HG02981 (cell line): ENCODE measurements around the gene CTNNBL1.
"Not testable (repeated sequence)": the region's sequence is repeated elsewhere in the genome, so short reads cannot be mapped to it uniquely, and the experiment has no call there.

Experiments used
- ATAC-seq: cut with Tn5 transposase; IDR thresholded peaks from one replicate; pipeline ENCODE4 v1.9.1; 2021; ENCODE audit warnings: mild to moderate bottlenecking, moderate library complexity; ENCODE audit not compliant: unreplicated experiment

Gene CTNNBL1

DNA sequence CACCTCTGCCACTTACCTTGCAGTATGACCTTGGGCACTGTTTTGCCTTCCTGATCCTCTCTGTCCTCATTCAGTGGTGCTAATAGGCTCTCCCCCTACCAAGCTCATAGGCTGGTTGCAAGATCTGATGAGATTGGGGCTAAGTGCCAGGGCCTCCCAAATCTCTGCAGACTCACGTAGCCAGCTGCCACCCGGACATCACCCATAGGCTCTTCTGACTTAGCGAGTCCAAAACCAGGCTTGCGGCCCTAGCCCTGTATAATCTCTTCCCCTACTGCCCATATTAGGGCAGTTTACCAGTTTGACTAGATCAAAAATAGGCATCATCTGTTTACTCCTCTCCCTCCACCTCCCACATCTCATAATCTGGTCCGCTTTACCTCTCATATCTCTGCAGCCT lies 154.9 kb downstream of the CTNNBL1 start:
- no peak for ATAC-seq

DNA sequence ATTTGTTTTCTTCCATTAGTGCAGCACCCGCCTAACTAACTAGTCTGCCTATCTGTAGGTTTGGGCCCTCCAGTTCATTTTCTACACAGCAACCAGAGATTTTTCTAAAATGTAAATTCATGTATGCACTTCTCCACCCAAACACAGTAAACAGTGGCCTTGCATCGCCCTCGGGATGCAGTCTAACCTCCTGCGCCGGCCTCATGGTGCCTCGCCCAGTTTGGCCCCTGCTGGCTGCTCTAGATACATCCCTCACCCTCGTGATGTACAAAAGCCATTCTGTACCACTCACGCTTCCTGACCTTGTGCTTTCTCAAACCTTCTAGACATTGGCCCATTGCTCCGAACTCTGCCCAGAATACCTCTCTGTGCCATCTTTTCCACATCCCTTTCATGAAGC lies 155.3 kb downstream of the CTNNBL1 start:
- ATAC-seq, result no peak

DNA sequence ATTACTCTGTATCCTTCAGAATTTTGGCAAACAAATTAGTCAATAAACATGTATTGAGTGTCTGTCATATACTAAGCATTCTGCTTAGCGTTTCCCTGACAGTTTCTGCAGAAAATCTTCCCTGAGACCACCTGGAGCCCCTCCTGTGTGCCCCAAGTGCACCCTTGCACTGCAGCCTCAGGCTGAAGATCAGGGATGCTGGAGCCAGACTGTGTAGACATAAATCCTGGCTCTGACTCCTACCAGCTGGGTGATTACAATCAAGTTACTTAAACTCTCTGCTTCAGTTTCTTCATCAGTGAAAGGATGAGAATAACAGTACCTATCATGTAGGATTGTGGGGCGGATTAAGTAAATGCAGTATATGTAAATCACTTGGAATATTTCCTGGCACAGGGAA lies 155.7 kb downstream of the CTNNBL1 start:
- ATAC-seq, result no peak

DNA sequence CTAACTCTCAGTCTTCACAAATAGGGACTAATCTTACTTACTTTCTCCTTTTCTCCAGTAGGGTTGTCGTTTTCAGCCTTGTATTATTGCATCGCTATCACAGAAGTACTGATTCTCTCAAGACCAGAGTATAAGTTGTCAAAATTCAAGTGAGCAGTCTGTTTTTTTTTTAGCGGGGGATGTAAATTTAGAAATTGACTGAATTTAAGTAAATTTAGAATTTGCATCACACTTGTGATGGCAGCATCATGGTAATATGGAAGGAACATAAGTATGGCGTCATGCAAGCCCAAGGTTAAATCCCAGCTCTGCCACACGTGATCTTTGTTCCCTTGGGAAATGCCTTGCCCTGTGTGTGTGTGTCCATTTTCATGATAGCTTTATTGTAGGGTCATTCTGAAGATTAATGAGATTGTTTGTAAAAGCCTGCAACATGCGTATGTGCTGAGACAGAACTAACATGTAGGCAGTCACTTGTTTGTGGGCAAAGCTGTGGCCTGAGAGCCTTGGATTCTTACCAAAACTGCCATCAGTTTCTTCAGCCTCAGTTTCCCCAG lies 156.3 kb downstream of the CTNNBL1 start:
- no peak for ATAC-seq

DNA sequence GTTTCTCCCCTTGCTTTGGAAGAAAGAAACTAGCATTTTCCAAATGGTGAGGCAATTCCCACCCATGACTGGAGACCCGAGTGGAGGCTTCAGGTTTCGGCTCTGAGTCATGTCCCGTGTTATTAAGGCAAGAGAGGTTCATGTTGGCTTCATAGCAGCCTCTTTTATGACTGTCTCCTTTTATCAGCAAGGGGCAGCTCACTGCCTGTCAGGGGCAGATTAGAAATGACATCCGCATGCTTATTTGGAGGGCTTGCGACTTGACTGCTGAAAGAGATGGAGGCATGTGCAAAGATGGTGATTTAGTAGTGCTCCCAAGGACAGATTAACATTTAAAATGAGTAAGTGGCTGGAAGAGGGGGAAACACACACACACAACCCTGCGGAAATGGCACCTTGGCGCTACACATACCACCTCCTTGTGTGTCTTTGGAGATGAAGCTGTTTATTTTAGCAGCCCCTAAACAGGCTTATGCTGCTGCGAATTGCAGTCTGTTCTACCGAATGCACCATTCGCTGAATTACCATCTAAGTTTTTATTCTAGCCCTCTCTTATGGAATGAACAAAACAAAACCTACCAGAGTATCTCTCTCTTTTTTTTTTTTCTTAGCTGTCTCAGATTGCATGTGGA lies 157.0 kb downstream of the CTNNBL1 start:
- ATAC-seq, result no peak

DNA sequence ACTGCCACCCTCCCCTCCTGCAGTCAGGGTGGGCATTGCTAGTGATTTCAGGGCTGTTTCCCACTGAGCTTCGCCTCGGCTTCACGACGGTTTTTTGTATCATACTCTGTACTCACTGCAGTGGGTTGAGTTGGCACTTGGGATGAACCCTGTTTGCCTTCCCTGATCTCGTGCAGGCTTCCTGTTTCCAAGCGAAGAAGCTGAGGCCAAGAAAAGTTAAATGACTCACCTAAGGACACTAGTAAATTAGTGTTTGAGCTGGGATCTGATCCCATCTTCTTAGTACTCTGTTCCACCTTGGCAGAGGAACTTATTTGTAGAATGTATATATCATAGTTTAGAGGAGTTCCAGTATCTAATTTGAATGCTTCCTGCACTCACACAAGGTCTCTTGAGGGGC lies 158.8 kb downstream of the CTNNBL1 start:
- no peak for ATAC-seq

DNA sequence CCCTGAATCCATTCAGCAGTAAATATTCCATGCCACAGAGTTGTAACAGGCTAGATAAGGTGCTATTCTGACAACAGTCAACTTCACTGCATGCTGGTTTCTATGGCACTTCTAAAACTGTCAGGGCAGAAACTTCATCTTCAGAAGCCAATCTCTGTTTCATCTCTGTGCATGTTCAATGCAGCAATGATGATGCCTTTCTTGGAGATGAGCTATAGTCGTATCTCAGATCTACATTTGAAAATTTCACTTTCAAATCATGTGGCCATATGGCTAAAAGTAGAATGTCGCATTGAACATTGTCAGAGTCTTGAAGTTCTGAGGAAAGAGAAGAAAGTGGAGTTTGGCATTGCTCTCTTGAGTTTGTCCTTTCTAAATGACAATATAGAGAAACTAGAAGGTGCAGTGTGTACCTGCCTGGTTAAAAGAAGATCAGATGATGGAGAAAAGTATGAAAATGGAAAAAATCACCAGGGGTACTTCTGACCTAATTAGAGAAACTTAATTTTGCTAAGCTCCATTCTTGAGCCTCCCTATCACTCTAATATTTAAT lies 160.1 kb downstream of the CTNNBL1 start:
- ATAC-seq, result no peak

DNA sequence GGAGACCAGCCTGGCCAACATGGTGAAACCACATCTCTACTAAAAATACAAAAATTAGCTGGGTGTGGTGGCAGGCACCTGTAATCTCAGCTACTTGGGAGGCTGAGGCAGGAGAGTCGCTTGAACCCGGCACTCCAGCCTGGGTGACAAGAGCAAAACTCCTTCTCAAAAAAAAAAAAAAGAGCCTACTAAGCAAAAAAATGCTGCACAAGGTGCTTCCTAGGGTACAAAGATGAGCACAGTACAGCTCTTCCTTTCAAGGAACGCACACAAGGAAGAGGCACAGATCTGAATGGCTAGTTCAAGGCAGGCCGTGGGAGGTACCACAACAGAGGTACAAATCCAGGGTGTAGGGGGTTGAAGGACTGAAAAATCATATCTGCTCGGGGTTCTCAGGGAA lies 162.2 kb downstream of the CTNNBL1 start:
- ATAC-seq, result not testable (repeated sequence)

DNA sequence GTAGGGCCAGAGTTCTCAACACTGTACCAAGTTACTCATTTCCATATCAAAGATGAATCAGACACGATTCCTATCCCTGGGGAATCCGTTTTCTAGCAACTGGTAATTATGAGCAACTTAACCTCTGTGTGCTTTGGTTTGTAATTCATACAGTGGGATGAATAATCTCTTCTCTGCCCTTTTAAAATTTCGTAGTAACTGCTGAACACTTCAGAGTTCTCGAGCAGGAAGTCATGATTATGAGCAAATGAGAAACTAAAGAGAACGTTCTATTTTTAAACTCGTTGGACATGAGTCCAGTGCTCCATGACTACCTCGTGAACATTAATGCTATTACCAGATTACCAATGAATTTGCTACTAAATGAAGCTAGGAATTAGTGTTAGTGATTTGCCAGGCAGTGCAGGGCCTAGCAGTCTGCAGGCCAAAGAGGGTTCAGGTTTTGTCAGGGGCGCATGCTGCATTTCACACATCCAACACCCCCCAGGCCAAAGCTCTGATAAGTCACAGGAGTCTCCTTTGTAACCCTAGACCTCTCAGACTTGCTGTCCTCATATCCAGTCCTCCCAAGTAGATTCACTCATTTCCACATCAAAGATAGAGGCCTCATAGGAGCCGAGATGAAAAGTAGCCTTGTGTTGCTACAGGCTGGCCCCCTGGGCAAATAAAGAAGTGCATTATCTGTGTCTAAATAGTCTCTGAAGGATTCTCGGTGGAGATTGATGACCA lies 163.3 kb downstream of the CTNNBL1 start:
- no peak for ATAC-seq

DNA sequence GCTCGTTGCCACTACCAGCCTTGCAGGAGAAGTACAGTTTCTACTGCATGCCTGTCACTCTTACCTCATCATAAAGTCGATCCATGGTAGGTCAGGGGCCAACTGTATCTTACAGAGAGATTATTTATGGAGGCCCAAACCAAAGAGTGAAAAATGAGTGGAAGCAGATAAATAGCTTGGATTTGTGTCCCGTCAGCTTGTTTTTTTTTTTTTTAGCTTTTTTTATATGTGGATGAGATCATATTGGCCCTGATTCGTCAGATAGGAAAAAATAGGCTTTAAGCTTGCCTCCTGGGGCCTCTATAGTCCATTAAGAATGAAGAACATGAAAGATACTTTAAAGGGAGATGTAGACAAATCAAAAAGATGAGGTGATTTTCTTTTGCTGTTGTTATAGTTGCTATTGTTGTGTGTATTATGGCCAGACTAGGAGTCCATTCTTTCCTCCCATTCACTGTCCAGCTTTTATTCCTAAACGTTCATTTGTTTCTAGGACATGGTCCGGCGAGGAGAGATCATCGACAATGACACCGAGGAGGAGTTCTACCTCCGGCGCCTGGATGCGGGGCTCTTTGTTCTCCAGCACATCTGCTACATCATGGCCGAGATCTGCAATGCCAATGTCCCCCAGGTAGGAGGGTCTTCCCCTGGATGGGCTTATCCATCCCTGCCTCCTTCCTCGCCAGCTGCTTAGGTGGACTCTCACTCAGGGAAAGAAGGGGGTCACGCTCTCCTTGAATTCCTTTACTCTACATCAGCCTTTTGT lies 165.8 kb downstream of the CTNNBL1 start:
- ATAC-seq, result no peak

DNA sequence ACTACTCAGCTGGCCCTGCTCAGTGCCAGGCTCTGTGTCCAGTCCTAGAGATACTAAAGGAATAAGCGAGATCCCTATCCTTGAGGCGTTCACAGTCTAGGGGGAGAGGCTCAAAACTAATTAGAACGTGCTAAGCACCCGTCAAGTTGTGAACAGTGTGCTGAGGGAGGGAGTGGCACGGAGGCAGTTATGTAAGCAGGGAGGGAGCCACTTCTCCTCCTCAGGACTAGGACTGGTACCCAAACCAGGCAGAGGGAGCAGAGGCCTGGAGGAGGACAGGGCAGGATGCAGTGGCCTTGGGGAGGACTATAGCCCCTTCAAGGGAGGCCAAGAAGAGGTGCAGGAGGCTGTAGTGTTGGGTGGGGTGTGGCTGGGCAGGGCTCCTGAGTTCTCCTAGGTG lies 169.5 kb downstream of the CTNNBL1 start:
- no peak for ATAC-seq

DNA sequence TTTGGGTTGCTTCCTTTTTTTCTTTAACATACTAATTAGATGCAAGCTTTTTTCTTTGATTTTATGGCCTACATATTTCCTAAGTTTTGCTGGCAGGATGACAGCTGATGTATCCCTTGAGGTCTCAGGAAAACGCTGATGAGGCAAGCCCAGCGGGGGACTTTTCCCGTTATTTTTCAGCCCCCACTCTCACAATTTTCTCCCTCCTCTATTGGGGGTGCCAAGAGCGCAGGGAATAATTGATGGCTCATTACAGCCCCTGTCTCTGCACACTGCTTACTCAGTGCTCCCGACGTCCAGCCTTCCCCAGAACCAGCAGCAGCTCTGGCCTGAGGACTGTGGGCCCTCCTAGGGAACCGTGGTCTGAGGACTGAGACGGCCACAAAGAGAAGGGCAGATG lies 170.5 kb downstream of the CTNNBL1 start:
- ATAC-seq, result no peak

DNA sequence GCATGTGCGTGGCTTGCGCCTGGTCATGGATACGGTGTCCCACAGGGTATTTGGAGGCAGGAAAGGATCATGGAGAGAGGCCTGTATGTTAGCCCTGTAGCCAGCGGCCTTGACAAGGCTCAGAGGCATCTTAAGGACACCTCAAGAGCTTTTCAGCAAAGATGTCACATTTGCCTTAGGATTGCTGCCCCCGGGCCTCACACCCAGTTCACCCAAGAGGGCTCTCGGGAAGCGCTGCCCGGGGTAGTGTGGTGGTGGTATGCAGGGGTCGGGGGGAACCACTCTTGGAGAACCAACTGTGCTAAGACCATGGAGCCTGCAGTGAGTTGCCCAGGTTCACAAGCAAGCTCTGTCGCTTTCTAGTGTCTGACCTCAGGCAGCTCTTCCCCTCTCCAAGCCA lies 172.2 kb downstream of the CTNNBL1 start:
- ATAC-seq, result no peak

DNA sequence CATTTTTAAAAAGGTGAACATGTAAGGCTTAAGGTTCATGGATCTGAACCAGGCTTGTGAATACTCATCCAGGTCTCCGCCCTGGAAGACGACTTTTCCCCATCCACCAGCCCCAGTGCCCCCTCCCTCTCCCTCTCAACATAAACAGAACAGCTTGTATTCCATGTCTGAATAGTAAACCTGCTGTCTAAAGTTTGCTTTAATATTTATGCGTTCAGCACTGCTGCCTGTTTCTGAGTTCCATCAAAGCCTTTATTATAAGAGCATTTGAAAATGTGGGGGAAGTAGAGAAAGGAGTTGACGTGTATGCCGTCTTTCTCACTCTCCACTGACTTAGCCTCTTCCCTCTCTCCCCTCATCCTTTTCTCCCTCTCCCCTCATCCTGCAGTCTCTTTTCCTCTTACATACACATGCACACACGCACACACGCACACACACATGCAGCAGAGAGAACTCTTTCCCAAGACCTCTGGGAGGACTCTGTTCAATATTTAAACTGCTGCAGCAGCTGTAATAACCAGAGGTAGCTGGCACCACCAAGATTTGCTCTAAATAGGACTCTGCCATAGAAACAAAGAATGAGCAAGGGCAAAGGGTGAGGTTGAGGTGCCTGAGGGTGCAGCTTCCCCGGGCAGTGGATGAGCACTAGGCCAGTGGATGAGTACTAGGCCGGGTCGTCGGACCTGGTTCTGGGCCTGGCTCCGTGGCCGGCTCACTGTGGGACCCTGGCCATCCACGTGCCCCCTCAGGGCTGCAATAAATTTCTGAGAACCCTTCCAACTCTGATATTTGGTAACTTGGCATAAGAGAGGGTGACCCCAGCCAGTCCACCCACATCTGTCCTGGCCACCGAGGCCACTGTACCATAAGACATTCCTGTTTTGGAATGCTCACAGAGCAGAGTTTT lies 173.7 kb downstream of the CTNNBL1 start:
- no peak for ATAC-seq

DNA sequence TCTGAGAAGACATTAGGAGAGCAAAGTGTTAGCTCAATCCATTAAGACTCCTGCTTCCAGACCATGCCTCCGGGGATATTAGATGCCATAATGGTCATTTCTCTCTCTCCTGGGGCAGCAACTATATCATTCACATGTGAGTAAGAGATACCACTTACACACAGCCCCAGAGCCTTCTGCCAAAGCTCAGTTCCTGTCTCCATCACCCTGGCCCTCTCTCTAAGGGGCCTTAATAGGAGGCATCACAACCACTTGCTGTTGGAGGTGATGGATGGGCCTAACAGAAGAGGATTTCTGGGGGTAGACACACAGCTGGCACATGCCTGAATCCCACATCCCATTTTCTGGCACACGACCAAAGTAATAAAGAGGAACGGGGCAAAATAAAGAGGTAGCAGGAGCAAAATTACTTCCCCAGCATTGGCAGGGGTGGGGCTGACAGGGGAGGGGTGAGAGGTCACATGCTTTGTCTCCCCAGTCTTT lies 175.1 kb downstream of the CTNNBL1 start:
- ATAC-seq, result no peak

DNA sequence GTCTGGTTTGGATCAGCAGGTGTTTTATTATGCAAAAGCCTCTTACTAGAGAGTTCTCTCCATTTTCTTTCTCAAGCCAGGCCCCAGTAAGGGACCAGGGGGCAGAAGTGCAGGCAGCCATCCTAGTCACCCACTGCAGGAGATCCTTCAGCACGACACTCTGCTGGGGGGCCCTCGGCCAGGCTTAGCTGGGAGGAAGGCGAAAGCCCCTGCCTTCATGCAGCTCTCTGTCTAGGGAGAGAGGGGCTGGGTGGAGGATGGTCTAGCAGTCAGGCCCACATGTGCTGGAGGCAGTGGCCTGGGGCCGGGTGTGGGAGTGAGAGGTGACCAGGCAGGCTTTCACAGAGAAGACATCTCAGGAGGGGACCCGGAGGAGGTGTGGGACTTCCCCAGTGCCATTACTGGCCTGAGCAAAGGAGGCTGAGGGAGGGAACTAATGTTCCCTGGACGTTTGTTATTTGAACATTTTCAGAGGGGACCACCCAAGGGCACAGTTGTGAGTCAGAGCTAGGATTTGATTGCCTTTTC lies 175.6 kb downstream of the CTNNBL1 start:
- ATAC-seq, result no peak

DNA sequence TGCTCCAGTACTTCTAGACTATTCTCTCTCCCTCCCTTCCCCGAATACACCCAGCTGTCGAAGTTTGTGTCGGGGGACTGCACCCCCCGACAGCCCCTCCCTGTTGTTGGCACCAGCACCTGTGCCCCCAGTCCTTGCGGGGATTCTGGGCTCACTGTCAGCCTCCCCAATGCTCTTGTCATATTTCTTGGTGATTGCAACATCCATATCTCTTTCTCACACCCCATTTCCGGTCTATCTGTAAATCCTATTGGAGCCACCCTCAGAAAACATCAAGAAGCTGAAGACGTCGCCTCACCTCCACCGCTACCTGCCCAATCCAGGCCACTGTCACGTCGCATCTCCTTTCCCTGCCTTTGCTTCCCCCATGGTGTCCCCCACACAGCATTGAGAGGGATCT lies 176.5 kb downstream of the CTNNBL1 start:
- ATAC-seq, result no peak

DNA sequence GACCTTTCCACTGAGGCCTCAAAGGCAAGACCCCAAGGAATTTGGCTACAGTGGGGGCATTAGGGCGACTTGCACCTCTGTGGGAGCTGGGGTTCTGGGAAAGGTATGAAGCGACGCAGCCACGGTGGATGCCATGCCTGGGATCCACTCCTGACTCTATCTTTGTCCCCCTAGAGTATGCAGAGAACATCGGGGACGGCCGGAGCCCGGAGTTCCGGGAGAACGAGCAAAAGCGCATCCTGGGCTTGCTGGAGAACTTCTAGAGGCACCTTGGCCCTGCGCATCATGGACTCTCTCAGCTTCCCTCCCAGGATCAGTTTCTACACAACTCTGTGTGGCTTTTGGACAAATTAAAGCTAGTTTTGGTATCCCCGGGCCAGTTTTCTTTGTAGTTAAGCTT lies 177.9 kb downstream of the CTNNBL1 start:
- ATAC-seq, result no peak

DNA sequence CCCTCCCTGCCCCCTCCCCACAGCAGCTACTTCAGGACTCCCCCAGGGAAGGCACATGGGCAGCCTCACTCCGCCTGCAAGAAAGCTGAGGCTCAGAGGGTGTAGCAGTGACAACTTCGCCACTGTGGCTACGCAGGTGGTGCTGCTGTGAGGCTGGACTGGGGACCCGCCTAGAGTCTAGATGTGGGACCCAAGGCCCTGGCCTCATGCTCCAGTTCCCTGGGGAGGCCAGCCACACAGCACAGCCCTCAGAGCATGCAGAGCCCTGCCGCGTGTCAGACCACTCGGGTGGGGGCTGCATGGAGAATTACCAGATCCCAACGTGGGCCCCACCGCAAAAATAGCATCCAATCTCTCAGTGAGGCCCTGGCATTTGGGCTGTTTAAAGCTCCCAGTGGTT lies 178.3 kb downstream of the CTNNBL1 start:
- no peak for ATAC-seq

DNA sequence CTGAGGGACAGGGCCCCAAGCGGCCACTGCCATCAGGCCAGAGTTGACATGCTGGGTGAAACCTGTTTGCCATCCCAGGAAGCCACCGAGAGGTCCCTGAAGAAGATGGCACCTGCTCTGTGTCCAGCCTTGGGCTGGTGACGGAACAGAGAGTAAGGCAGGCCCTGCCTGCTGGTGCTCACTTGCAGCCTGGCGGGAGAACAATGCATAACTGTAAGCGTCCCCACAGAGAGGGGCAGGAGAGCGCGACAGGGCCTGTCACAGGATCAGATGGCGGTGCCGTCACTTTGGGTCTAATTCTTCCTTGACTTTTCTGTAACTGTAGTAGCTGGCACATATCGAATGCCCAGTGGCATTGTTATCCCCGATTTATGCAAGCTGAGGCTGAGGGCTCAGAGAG lies 180.1 kb downstream of the CTNNBL1 start:
- ATAC-seq, result no peak
